Measurements from ENCODE around the gene HERC4.

DNA sequence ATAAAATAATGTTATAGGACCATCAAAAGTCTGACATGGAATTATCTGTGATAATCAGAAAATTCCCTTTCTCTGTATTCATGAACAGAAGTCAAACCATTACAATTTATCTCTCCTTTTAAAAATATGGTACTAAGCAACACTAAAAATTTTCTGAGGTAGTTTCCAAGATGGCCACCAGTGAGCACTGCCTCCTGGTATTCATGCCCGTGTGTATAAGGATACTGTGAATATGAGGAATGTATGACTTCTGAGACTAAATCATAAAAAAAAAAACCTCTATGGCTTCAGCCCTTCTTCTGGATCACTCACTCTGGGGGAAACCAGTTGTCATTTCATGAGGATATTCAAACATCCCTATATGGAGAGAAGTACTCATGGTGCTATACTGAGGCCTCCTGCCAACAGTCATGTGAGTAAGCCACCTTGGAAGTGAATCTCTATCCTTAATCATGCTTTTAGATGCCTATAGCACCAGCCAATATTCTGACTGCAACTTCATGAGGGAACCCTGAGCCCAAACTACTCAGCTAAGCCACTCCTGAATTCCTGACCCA, 149.6 kb downstream of the HERC4 start:
- TF ChIP-seq, protein P1, sequence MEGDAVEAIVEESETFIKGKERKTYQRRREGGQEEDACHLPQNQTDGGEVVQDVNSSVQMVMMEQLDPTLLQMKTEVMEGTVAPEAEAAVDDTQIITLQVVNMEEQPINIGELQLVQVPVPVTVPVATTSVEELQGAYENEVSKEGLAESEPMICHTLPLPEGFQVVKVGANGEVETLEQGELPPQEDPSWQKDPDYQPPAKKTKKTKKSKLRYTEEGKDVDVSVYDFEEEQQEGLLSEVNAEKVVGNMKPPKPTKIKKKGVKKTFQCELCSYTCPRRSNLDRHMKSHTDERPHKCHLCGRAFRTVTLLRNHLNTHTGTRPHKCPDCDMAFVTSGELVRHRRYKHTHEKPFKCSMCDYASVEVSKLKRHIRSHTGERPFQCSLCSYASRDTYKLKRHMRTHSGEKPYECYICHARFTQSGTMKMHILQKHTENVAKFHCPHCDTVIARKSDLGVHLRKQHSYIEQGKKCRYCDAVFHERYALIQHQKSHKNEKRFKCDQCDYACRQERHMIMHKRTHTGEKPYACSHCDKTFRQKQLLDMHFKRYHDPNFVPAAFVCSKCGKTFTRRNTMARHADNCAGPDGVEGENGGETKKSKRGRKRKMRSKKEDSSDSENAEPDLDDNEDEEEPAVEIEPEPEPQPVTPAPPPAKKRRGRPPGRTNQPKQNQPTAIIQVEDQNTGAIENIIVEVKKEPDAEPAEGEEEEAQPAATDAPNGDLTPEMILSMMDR (IDR thresholded peaks at IDR 0.05): no peak
- TF ChIP-seq POLR2A (IDR thresholded peaks at IDR 0.05): no peak
